Effector memory CD8-positive, alpha-beta T cell (primary cell): ENCODE measurements around the gene ZNF500.
A peak's percentile ranks its signal among the peaks of the same experiment; 100 is the strongest.

Experiments
- ATAC-seq: fragments of 150-1000 bp; cut with Tn5 transposase; replicated peaks from 2 replicates; pipeline ENCODE4 v1.10.0; 2021; ENCODE audit warnings: mild to moderate bottlenecking, moderate library complexity
- DNase-seq, 3 experiments: peaks; one replicate each; pipeline ENCODE4 v3.0.0; 2021
- H3K27ac Mint-ChIP-seq, 2 donors: one replicate each; pipeline ENCODE4 v1.8.0; 2022; ENCODE audit warnings: mild to moderate bottlenecking in 2 of 2, mixed read lengths in 2 of 2, moderate library complexity in 2 of 2
- H3K27me3 Mint-ChIP-seq, 2 donors: one replicate each; pipeline ENCODE4 v1.8.0; 2022; ENCODE audit warnings: mixed read lengths in 2 of 2
- H3K36me3 Mint-ChIP-seq: one replicate; pipeline ENCODE4 v1.8.0; 2022; ENCODE audit warnings: mild to moderate bottlenecking, moderate library complexity, mixed read lengths; ENCODE audit not compliant: insufficient read depth
- H3K4me1 Mint-ChIP-seq, 2 donors: one replicate each; pipeline ENCODE4 v1.8.0; 2022; ENCODE audit warnings: low read depth in 2 of 2, mixed read lengths in 2 of 2
- H3K4me3 Mint-ChIP-seq, 2 donors: one replicate each; pipeline ENCODE4 v1.8.0; 2022; ENCODE audit warnings: mild to moderate bottlenecking in 2 of 2, mixed read lengths in 2 of 2, moderate library complexity in 2 of 2
- H3K9me3 Mint-ChIP-seq, 2 donors: one replicate each; pipeline ENCODE4 v1.8.0; 2022; ENCODE audit warnings: mixed read lengths in 2 of 2

ZNF500 gene

GRCh38 chr16:4713663-4714501 lies 53.1 kb downstream of the ZNF500 start:
- Mint-ChIP-seq H3K27me3 (no peaks in the 10 kb centered on the region), H3K36me3 (peaks cover 60% of the 10 kb centered on the region), H3K4me1 (peaks cover 0 to 2% of the 10 kb centered on the region in 2 donors), H3K9me3 (no peaks in the 10 kb centered on the region), H3K4me3 (no peak overlapping the region), H3K27ac (peak overlapping the region in 1 of 2 donors; percentile 51)
- ATAC-seq (no peak), DNase-seq (no peak)

GRCh38 chr16:4709481-4709880 lies 57.5 kb downstream of the ZNF500 start:
- no peaks in the 10 kb centered on the region for H3K27me3 Mint-ChIP-seq
- ATAC-seq, result no peak
- no peaks in the 10 kb centered on the region for H3K9me3 Mint-ChIP-seq
- no peak for DNase-seq
- H3K4me1 Mint-ChIP-seq, result peaks cover 0 to 2% of the 10 kb centered on the region in 2 donors
- no peak overlapping the region for H3K4me3 Mint-ChIP-seq
- peaks cover 67% of the 10 kb centered on the region for H3K36me3 Mint-ChIP-seq
- H3K27ac Mint-ChIP-seq, result no peak overlapping the region

- no peaks in the 10 kb centered on the region for H3K27me3 Mint-ChIP-seq
- H3K4me1 Mint-ChIP-seq, result no peaks in the 10 kb centered on the region
- H3K4me3 Mint-ChIP-seq, result no peak overlapping the region
- ATAC-seq, result no peak
- DNase-seq, result no peak
- no peaks in the 10 kb centered on the region for H3K9me3 Mint-ChIP-seq
- H3K36me3 Mint-ChIP-seq, result peaks cover 63% of the 10 kb centered on the region
- no peak overlapping the region for H3K27ac Mint-ChIP-seq
Observed at GRCh38 chr16:4706871-4707270, 60.1 kb downstream of the ZNF500 start.

GRCh38 chr16:4704913-4705312 lies 62.0 kb downstream of the ZNF500 start:
- no peaks in the 10 kb centered on the region for H3K4me1 Mint-ChIP-seq
- H3K27ac Mint-ChIP-seq, result no peak overlapping the region

GRCh38 chr16:4704491-4704890 lies 62.5 kb downstream of the ZNF500 start:
- Mint-ChIP-seq H3K27me3 (no peaks in the 10 kb centered on the region), H3K4me1 (no peaks in the 10 kb centered on the region), H3K4me3 (no peak overlapping the region), H3K27ac (no peak overlapping the region), H3K9me3 (no peaks in the 10 kb centered on the region), H3K36me3 (peaks cover 50% of the 10 kb centered on the region)
- no peak for DNase-seq
- no peak for ATAC-seq

More at GRCh38 chr16:4704913-4705312, 62.0 kb downstream of the ZNF500 start:
- Mint-ChIP-seq H3K4me3 (no peak overlapping the region), H3K9me3 (no peaks in the 10 kb centered on the region), H3K27me3 (no peaks in the 10 kb centered on the region), H3K36me3 (peaks cover 52% of the 10 kb centered on the region)
- DNase-seq, result no peak
- ATAC-seq, result no peak

GRCh38 chr16:4703906-4704305 lies 63.1 kb downstream of the ZNF500 start:
- H3K4me1 Mint-ChIP-seq, result no peaks in the 10 kb centered on the region
- no peak for ATAC-seq
- H3K27me3 Mint-ChIP-seq, result no peaks in the 10 kb centered on the region
- H3K36me3 Mint-ChIP-seq, result peaks cover 51% of the 10 kb centered on the region
- no peak overlapping the region for H3K27ac Mint-ChIP-seq
- DNase-seq, result no peak
- no peak overlapping the region for H3K4me3 Mint-ChIP-seq
- H3K9me3 Mint-ChIP-seq, result no peaks in the 10 kb centered on the region

GRCh38 chr16:4702466-4702808 lies 64.5 kb downstream of the ZNF500 start:
- no peak overlapping the region for H3K4me3 Mint-ChIP-seq
- ATAC-seq (no peak), DNase-seq (no peak)
- no peaks in the 10 kb centered on the region for H3K4me1 Mint-ChIP-seq
- no peaks in the 10 kb centered on the region for H3K27me3 Mint-ChIP-seq
- peak overlapping the region in 1 of 2 donors; percentile 59 for H3K27ac Mint-ChIP-seq
- peaks cover 55% of the 10 kb centered on the region for H3K36me3 Mint-ChIP-seq
- no peaks in the 10 kb centered on the region for H3K9me3 Mint-ChIP-seq

- Mint-ChIP-seq H3K9me3 (no peaks in the 10 kb centered on the region), H3K4me3 (no peak overlapping the region), H3K27ac (peak overlapping the region in 1 of 2 donors; percentile 59), H3K36me3 (peaks cover 55% of the 10 kb centered on the region), H3K27me3 (no peaks in the 10 kb centered on the region), H3K4me1 (no peaks in the 10 kb centered on the region)
- ATAC-seq, result no peak
- no peak for DNase-seq
Observed at GRCh38 chr16:4701791-4702465, 65.0 kb downstream of the ZNF500 start.

- no peaks in the 10 kb centered on the region for H3K4me1 Mint-ChIP-seq
- no peak overlapping the region for H3K4me3 Mint-ChIP-seq
- ATAC-seq (no peak), DNase-seq (no peak)
- no peak overlapping the region for H3K27ac Mint-ChIP-seq
- H3K27me3 Mint-ChIP-seq, result no peaks in the 10 kb centered on the region
- peaks cover 58% of the 10 kb centered on the region for H3K36me3 Mint-ChIP-seq
- H3K9me3 Mint-ChIP-seq, result no peaks in the 10 kb centered on the region
Observed at GRCh38 chr16:4700997-4701743, 65.8 kb downstream of the ZNF500 start.

GRCh38 chr16:4700380-4700996 lies 66.5 kb downstream of the ZNF500 start:
- DNase-seq (no peak), ATAC-seq (peak; percentile 73)
- H3K9me3 Mint-ChIP-seq, result no peaks in the 10 kb centered on the region
- no peaks in the 10 kb centered on the region for H3K27me3 Mint-ChIP-seq
- peaks cover 2% of the 10 kb centered on the region in 2 donors for H3K4me1 Mint-ChIP-seq
- H3K27ac Mint-ChIP-seq, result no peak overlapping the region
- no peak overlapping the region for H3K4me3 Mint-ChIP-seq
- peaks cover 55% of the 10 kb centered on the region for H3K36me3 Mint-ChIP-seq

- H3K27me3 Mint-ChIP-seq, result no peaks in the 10 kb centered on the region
- ATAC-seq (no peak), DNase-seq (no peak)
- H3K27ac Mint-ChIP-seq, result peak overlapping the region in 1 of 2 donors; percentile 51
- H3K36me3 Mint-ChIP-seq, result peaks cover 56% of the 10 kb centered on the region
- no peaks in the 10 kb centered on the region for H3K9me3 Mint-ChIP-seq
- peaks cover 7 to 8% of the 10 kb centered on the region in 2 donors for H3K4me1 Mint-ChIP-seq
- no peak overlapping the region for H3K4me3 Mint-ChIP-seq
Observed at GRCh38 chr16:4699046-4699556, 67.9 kb downstream of the ZNF500 start.

- Mint-ChIP-seq H3K36me3 (peaks cover 54% of the 10 kb centered on the region), H3K4me3 (no peak overlapping the region), H3K27ac (peak overlapping the region in 1 of 2 donors; percentile 51), H3K27me3 (no peaks in the 10 kb centered on the region), H3K4me1 (peaks cover 7 to 8% of the 10 kb centered on the region in 2 donors), H3K9me3 (no peaks in the 10 kb centered on the region)
- DNase-seq (no peak), ATAC-seq (no peak)
Observed at GRCh38 chr16:4698321-4699045, 68.5 kb downstream of the ZNF500 start.
